NCI-H524 treated with DMSO at 0.1 percent for 48 hours (cell line): ENCODE measurements around the gene LACTBL1.

Source experiments
- DNase-seq: peaks from one replicate; lab custom pipeline; 2025; lab: John Stamatoyannopoulos, UW

LACTBL1 gene

DNA sequence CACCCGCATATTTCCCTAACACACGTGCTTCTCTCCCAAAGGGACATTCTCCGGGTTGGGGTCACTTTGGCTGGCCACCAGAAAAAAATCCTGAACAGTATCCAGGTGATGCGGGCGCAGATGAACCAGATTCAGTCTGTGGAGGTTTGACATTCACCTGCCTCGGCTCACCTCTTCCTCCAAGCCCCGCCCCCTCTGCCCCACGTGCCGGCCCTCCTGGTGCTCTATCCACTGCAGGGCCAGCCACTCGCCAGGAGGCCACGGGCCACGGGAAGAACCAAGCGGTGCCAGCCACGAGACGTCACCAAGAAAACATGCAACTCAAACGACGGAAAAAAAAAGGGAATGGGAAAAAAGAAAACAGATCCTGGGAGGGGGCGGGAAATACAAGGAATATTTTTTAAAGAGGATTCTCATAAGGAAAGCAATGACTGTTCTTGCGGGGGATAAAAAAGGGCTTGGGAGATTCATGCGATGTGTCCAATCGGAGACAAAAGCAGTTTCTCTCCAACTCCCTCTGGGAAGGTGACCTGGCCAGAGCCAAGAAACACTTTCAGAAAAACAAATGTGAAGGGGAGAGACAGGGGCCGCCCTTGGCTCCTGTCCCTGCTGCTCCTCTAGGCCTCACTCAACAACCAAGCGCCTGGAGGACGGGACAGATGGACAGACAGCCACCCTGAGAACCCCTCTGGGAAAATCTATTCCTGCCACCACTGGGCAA lies 59.1 kb downstream of the LACTBL1 start:
- DNase-seq = no peak

- DNase-seq = no peak
These were observed 60.4 kb downstream of the LACTBL1 start for GRCh38 chr1:22912311-22912710.

DNA sequence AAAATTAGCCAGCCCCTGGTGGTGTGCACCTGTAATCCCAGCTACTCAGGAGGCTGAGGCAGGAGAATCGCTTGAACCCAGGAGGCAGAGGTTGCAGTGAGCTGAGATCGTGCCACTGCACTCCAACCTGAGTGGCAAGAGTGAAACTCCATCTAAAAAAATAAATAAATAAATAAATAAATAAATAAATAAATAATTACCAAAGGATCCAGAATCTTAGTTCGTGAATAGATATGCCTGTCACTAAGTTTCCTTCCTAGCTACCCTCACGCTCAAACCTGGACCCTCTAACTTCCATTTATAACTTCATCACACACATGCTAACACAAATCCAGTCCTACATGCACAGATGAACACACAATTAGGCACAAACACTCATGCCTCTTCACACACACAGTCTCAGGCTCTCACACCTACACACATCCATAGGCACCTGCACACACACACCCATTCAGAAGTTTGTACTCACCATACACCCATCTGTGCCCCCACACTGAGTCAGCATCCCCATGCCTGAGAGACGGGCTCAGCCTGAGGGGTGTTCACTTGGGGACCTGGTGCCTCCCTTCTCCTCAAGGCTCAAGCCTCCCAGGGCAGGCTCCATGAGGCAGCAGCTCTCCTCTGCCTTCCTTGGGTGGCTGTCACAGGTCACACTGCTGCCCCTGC lies 61.5 kb downstream of the LACTBL1 start:
- no peak for DNase-seq

- DNase-seq = no peak
These were observed 62.4 kb downstream of the LACTBL1 start for GRCh38 chr1:22910286-22910685.

DNA sequence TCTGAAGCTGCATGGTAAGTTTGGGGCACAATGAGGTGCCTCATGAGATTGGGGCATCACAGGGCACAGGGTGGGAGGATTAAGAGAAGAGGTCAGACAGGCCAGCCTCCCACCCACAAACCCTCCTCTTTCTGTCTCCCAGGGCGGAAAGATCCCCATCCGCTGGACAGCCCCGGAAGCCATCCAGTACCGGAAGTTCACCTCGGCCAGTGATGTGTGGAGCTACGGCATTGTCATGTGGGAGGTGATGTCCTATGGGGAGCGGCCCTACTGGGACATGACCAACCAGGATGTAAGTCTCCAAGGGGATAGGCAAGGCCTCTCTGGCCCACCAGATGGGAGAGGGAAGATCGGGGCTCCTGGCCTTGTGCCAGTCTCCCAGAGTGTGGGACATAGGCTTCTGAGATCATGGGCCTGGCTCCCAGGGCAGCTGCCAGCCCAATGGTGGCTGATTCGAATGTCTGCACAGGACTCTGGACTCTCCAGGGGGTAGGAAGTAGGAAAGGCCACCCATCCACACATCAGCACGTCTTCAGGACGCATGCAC lies 63.7 kb downstream of the LACTBL1 start:
- DNase-seq = no peak

DNA sequence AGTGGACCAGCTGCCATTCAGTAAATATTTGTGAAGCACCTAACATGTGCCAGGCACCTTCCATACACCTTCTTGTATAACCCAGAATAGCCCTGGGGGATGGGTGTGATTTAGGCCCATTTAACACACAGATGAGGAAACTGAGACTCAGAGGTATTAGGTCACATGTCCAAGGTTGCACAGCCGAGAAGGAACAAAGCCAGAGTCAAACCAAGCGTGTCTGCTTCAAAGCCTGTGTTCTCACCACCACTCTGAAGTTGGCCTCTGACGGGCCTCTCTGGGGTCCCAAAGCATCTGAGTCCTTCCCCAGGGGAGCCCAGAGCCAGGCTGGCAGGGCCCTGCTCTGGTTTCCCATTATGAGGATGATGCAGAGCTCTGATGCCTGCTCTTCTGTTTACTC lies 65.1 kb downstream of the LACTBL1 start:
- DNase-seq = no peak

DNA sequence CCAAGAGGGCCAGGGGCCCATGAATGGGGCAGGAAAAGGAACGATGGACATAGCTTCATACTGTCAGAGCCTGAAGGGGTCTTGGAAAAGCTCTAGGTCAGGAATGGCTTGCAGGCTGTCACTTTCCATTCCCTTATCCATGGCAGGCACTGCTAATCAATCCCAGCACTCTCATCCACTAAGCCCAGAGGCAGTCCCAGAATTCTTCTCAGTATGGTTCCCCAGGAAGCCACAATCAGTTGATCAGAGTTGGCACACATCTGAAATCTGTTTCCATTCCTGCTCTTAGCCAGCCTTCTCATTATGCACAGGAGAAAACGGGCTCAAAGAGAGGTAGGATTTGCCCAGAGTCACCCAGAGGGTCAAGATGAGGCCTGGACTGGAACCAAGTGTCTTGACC lies 65.7 kb downstream of the LACTBL1 start:
- DNase-seq = no peak

- no peak for DNase-seq
These were observed 69.6 kb downstream of the LACTBL1 start for GRCh38 chr1:22903113-22903512.
